ENCODE results near the gene ABCC4.
"Not testable (repeated sequence)": the region's sequence is repeated elsewhere in the genome, so short reads cannot be mapped to it uniquely, and the experiment has no call there.

ABCC4 gene

DNA sequence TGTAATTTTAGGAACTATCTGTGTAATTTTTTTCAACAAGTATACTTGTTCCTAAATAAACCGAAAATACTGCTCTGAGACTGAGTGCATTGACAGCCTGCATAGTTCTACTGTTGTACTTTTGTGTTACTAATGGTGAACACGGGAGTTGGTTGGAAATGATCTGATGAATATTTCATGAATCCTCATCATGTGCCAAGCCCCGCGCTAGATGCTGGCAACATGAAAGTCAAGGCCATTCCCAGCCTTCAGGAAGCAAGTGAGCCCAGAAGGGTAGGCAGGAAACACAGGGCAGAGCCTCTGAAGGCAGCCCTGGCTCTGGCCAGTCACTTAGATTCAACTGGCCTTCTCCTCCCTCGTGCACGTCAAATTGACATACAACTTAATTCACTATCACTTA, 106.1 kb downstream of the ABCC4 start:
- no peak overlapping the region for H3K4me3 ChIP-seq (ENCODE audit: low read depth, low read length)
- TF ChIP-seq, protein P1, sequence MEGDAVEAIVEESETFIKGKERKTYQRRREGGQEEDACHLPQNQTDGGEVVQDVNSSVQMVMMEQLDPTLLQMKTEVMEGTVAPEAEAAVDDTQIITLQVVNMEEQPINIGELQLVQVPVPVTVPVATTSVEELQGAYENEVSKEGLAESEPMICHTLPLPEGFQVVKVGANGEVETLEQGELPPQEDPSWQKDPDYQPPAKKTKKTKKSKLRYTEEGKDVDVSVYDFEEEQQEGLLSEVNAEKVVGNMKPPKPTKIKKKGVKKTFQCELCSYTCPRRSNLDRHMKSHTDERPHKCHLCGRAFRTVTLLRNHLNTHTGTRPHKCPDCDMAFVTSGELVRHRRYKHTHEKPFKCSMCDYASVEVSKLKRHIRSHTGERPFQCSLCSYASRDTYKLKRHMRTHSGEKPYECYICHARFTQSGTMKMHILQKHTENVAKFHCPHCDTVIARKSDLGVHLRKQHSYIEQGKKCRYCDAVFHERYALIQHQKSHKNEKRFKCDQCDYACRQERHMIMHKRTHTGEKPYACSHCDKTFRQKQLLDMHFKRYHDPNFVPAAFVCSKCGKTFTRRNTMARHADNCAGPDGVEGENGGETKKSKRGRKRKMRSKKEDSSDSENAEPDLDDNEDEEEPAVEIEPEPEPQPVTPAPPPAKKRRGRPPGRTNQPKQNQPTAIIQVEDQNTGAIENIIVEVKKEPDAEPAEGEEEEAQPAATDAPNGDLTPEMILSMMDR (IDR thresholded peaks at IDR 0.05; ENCODE audit: low read depth, low read length), result no peak

DNA sequence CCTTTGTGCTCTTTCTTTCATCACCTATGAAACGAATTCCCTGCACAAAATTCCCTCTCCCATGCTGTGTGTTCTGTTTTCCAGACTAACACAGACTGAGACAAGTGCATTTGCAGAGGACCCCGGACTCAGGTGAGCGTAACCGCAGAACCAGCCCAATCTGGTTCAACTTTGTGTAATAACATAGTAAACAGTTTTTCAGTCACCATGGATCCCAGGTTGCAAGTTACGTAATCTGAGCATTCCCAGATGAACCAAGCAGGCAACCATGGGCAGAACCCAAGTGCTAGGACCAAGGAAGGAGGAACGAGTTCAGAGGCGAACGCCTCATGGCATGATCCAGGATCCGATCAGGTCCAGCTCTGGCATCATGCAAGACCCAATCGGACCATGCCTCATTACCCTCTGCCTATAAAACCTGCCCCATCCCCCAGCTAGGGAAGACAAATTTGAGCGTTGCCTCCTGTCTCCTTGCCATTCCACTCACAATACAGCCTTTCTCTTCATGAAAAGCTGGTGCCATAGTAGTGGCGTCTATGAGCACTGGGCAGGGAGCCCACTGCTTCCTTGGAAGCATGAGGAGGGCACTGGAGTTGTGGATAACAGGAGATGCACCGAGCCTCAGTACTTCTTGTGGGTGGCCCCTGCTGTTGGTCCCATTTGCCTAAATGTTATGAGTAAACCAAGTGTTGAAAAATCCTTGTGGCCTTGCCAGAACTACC, 107.6 kb downstream of the ABCC4 start:
- no peak overlapping the region for H3K4me3 ChIP-seq (ENCODE audit: low read depth, low read length)
- TF ChIP-seq, protein P1 (IDR thresholded peaks at IDR 0.05; ENCODE audit: low read depth, low read length), result no peak

DNA sequence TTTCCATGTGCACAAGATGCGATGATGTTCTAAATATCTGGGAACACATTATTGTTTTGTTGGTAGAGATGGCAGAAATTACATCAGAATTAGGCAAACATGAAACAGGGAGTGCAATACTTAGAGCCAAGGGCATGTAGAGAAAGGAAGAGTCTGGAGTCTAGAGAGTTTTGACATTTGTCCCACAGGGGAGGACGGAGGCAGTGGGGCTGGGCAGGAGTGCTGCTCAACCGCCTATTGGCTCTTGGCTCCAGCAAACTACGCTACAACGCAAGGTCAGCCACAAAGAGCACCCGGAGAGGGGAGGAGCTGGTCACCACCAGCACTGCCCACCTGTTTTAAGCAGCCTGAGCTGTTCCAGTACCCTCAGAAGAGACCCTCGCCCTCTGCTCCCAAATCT, 108.3 kb downstream of the ABCC4 start:
- TF ChIP-seq, protein P1 (IDR thresholded peaks at IDR 0.05; ENCODE audit: low read depth, low read length), result no peak

DNA sequence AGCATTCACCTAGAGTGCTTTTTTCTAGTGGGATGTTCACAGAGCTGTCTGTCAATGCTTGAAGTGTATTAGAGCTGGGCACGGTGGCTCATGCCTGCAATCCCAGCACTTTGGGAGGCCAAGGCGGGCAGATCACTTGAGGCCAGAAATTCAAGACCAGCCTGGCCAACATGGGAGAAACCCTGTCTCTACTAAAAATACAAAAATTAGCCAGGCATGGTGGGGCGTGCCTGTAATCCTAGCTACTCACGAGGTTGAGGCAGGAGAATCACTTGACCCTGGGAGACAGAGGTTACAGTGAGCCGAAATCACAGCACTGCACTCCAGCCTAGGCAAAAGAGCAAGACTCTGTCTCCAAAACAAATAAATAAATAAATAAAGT, 108.7 kb downstream of the ABCC4 start:
- H3K4me3 ChIP-seq (ENCODE audit: low read depth, low read length), result not testable (repeated sequence)

More for the DNA sequence above, 108.3 kb downstream of the ABCC4 start:
- no peak overlapping the region for H3K4me3 ChIP-seq (ENCODE audit: low read depth, low read length)

DNA sequence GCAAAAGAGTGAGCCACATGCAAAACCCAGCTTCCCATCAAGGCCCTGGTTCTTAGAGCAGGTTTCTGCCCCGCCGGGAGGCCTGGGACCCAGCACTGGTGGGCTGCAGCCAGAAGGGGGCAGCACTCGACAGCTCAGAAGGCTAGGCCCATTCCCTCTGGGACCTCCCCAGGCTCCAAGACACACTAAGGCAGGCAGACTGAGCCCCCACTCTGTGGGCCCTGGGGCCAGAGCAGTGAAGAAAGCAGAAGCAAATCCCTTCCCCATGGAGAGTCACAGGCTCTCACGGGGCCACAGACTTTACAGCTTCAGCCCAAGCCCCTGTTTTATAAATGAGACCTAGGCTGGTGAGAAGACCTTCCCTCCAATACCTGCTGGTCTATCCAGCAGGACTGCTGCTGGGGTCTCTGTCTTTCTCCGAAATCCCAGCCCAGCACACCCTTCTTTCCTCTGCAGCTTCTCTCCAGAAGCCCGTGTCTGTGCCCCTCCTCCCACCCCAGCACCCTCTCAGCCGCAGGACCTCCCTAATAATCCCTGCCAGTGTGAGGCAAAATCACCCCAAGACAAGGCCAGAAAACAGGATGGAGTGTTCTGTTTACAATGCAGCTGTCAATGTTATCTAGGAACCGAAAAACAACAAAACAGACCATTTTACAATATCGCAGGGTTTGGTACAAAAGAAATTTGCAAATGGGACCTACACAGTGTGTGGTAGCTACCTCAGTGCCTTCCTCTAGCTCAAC, 109.3 kb downstream of the ABCC4 start:
- TF ChIP-seq, protein P1 (IDR thresholded peaks at IDR 0.05; ENCODE audit: low read depth, low read length), result peak; percentile 91
- H3K4me3 ChIP-seq (ENCODE audit: low read depth, low read length), result no peak overlapping the region

DNA sequence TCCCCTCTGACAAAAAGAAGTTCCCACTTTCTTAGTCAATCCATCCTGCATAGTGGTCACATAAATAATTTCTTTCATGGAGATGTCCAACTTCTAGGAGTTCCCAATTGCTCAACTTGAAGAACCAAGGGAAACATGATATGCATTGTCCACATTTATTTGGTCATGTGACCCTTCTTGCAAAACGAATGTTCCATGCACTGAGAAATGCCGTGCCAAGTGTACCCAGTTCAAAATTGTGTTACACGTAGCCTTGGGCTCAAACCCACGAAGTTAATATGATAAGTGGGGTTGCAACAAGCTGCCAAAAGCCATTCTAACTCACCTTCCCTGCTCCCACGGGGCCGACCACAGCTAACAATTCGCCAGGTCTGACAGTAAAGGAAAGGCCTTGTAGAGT, 113.1 kb downstream of the ABCC4 start:
- H3K4me3 ChIP-seq (ENCODE audit: low read depth, low read length), result no peak overlapping the region
- TF ChIP-seq, protein P1 (IDR thresholded peaks at IDR 0.05; ENCODE audit: low read depth, low read length), result no peak

DNA sequence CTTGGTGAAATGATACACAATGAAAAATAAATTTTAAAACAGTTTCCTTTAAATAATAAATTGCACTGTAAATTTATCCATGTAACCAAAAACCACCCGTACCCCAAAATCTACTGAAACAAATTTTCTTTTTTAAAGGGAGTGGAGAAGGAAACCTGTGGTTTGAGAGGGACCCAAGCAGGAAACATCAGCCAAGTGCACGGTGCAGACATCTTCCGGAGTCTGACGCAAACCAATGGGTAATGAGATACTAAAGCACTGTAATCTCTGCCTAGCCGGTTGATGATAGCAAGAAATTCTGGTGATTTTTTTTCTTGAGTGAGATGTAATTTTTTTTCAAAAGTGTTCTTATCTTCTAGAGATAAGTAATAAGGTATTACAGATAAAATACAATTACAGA, 115.4 kb downstream of the ABCC4 start:
- H3K4me3 ChIP-seq (ENCODE audit: low read depth, low read length), result no peak overlapping the region
- TF ChIP-seq, protein P1 (IDR thresholded peaks at IDR 0.05; ENCODE audit: low read depth, low read length), result no peak
